GM21360 (cell line): ENCODE measurements around the gene AGBL1.

ENCODE experiments used
- ATAC-seq: cut with Tn5 transposase; IDR thresholded peaks from one replicate; pipeline ENCODE4 v1.9.1; 2021; ENCODE audit warnings: mild to moderate bottlenecking, moderate library complexity; ENCODE audit not compliant: unreplicated experiment

The AGBL1 gene

DNA sequence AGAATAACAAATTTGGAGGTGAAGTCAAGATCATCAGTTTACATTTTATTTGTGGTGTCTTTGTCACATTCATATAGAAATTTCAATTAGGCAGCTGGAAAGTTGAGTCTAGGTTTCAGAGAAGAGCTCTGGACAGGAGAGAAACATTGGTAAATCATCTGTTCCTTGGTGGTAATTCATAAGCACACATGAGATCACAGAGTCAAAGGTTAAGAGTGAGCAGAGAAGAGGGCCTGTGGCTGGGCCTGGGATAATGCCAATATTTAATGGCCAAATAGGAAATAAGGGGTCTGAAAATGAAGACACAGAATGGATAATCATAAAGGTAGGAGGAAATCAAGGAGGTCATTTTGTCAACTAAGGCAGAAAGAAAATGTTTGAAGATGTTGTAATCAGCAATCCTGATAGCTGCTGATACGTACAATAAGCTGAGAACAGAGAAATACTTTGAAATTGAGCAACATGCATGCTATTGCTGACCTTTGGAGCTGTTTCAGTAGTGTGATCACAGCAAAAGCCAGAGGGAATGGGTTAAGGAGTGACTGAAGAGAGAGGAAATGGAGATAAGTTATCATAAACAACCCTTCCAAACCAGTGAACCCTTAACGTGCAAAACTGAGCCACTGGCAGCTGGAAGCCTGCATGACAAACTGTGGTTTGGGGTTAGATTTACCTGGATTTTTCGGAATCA, 692.8 kb downstream of the AGBL1 start:
- no peak for ATAC-seq

DNA sequence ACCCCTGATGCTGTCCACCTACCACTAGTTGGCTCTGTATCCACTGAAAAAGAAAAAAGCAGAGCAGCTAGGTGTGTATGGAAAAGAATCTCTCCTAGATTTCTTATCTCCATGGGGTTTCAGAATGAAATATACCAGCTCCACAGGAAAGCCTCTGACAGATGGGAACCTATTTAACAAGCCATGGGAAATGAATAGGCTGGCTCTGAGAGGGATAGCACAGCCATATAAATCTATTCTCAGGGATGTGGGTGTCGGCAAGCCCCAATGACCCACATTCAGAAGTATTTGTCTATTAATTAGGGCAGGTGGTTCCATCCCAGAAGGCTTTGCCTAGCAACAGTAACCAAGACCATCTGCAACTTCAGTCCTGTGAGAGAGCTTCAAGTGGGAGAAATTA, 694.1 kb downstream of the AGBL1 start:
- no peak for ATAC-seq

DNA sequence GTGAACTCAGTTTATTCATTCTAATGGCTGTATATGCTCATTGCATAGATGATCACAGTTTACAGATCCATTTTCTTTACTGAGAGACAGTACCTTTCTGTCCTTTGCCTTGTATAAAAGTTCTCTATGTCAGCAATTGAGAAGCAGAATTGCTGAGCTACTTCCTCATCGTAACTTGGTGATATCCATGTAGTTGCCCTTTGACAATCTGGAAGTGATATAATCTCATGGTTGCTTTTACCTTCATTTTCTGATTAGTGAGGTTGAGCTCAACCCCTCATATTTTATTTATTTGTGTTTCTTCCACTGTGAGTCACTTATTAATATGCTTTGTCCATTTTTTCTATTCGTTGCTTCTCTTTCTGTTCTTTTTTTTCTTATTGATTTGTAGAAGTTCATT, 696.5 kb downstream of the AGBL1 start:
- ATAC-seq, result no peak

DNA sequence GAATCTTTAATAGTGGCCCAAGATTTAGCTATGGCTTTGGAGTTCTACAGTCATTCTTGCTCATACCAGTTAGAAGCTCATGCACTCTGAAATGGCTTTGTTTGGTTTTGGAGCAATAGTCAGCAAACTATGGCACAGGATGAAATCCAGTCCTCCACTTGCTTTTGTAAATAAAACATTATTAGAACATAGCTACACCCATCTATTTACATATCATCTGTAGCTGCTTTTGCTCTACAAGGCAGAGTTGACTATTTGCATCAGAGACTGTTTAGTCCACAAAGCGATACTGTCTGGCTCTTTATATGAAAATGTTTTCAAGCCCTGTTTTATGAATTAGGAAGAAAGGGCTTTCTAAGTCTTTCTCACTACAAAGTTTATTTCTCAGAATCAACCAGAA, 716.9 kb downstream of the AGBL1 start:
- no peak for ATAC-seq

DNA sequence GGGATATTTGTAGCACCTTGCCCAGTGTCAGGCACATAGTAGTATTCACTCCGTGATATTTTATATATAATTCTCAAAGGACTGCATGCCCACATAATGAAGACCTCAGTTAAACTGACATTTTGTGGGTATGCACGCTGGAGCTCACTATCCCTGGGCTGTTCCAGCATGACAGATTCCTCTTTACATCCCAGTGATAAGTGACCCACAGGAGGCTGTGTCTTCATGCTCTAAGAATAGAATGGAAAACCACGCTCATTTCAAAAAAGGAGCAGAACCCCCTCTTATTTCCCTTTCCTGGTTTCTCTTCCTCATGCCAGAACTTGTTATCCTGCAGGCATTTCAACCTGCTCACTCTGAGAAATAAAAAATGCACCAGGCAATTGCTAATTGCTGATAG, 717.5 kb downstream of the AGBL1 start:
- no peak for ATAC-seq

DNA sequence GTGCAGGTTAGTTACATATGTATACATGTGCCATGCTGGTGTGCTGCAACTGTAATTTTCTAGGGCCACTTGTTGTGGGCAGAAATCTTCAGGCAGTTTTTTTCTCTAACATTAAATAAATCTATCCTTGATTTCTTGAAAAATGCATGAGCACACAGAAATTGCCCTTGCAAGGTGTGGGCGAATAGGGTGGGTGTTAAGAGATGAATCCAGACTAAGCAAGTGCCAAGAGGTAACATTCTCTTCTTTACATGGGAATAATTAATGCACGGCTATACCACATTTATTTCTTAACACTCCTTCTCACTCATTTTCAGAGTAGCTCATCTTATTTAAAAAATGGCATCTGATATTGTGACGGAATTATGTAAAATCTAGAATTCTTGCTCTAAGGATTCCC, 719.6 kb downstream of the AGBL1 start:
- ATAC-seq, result no peak

DNA sequence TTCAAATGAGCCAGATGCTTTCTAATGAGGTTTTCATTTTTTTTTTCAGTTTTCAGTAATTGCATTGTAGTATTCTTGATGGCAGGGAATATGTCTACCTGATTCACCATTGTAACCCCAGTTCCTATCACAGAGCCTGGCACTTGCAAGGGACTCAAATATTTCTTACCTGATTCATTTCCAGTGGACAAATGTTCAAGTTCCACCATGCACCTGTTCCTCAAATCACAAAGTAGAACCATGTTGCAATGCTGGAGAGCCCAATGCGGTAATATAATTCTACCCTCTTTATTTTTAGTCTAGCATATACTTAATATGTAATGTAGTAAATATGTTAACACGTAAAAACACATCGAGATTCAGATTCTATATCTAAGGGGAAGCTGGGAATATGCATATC, 722.6 kb downstream of the AGBL1 start:
- no peak for ATAC-seq

DNA sequence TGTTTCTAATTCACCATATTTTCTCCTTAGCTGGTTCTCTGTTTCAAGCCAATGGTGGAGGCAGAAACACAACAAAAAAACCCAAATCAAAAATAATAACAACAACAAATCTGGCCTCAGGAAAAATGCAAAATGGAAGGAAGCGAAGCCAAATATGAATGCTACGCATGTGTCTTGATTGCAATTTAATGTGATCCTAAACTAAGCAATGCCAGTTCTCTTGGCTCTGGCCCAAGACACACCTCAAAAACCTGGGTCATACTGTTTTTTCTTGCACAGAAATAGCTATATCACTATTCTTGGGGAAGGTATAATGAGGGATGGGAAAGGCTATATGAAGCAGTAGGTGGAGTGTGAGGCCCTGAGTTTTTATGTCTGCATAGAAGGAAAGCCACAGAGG, 724.7 kb downstream of the AGBL1 start:
- ATAC-seq, result no peak

DNA sequence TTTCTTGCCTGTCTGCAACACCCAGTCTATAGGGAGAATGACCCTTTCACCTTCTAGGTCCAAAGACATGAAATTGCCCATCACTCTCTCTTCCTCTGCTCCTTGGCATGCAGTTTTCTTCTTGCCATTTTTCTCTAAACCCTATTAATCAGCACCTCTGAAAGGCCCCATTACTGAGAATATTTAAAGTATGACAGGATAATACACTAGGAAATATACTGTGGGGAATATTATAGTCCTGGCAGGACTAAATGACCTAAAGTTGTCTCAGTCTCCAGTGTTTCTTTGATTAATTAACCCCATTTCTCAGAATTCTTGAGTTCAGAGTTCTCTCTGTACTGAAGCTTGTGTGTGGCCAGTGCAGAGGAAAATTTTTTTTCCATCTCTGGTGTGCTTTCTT, 730.7 kb downstream of the AGBL1 start:
- ATAC-seq, result no peak

DNA sequence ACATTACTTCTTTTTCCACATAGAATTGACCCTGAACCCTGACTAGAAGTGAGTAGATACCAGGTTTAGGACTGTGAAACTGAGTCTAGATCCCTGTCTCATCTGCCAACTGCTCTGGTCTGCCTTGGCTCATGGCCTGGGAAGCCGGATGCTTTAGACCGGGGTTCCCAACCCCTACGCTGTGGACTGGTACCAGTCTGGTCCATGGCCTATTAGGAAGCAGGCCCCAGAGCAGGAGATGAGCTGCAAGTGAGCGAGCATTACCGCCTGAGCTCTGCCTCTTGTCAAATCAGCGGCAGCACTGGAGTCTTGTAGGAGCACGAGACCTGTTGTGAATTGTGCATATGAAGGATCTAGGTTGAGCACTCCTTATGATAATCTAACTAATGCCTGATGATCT, 734.2 kb downstream of the AGBL1 start:
- ATAC-seq, result no peak

DNA sequence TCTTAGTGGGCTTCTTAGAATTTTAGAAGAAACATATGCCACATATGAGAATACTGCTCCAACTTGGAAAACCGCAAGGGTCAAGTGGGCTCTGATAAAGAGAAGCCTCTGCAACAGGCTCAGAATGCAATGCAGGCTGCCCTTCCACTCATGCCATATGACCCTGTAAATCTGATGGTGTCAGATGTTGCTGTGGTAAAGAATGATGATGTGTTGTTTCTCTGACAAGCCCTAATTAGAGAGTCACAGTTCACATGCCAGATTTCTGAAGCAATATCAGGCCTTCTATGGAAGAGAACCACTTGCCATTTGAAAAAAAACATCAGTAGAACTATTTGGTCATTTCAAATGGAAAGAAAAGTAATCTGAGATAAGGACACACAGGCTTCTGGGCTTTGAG, 749.6 kb downstream of the AGBL1 start:
- no peak for ATAC-seq

DNA sequence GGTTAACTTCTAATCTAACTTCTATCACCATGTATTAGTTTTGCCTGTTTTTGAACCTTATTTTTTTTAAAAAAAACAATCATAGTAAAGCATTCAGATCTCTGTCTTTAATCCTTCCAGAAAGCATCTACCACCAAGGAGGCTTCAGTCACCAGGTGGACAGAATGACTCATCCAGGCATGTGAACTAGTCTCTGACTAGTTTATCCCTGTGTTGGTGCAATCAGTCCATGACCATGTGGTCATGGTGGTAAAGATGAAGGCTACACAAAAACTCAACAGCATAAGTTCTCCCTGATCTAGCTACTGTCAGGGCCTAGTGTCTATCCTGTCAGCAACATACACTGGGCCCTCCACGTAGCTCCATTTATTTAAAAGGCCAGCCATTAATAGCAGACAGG, 750.6 kb downstream of the AGBL1 start:
- no peak for ATAC-seq

DNA sequence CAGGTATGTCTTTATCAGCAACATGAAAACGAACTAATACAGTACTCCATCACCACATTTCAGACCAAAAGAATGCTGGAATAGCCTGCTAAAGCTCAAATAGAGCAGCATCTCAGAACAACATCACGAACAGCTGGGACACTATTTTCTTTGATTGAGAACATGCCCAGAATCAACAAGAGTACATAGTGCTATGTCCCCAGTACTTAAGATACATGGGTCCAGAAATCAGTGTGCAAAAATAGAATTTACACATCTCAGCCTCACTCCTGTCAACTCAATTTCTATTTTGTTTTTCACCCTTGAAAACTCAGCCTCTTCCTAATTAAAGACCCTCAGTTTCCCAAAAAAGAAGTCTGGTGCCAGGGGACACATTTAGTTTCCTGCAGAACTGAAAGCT, 753.9 kb downstream of the AGBL1 start:
- no peak for ATAC-seq

DNA sequence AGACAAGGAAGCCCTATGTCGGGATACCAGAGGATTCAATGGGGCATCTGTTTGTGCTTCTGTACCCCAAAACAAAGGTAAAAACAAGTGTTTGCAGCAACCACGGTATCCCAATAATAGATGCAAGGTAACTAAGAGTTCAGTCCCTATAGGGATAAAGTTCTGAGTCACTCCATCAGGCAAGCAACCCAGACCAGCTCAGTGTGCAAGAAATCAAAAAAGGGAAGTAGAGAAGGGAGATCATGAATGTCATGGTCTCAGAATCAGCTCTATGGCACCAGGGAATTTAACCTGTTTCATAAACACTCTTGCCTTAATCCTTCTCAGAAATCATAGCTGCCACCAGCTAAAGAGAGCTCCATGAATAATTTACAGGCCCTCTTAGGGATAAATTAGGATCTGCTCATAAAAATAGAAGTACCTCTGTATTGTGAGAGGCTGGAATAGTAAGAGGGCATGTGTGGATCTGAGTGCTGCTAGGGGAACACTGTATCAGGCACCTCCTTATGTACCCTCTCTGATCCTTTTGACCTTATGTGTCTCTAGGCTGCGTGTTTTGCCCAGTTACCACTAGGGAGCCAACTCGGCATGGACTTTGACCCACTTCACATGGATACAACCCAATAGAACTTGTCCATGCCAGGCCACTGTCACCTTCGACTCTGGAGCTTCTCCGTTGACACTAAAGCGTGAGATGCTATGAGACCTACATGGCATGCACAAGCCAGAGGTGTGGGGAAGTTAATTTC, 754.6 kb downstream of the AGBL1 start:
- no peak for ATAC-seq

DNA sequence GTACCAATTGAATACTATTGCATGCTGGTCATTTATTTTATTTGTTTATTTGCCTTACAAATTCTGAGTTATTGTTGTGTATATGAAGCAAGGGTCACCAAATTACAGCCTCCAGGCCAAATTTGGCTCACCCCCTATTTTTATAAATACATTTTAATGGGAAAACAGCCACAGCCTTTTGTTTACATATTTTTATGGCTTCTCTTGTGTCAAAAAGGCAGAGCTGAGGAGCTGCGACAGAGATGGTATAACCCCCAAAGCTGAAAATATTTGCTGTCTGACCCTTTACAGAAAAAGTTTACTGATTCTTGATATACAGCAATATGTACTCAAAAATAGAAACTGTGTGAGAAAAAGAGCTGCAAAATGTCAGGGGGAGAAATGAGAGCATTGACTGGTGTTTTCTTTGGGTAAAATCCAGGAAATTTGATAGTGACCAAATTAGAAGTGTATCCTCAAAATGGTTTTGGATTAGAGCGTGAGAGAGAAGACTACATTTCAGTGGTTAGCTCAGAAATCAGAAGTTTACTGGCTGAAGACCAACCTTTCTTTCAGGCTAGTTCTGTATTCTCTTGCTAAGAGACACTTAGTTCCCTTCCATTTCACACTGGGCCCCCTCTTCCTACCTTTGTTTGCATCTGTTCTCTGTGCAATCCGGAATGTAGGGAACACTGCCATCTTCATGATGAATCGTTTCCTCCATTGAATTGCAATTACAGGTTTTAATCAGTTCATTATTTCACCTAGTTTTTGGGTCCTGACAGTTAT, 757.8 kb downstream of the AGBL1 start:
- ATAC-seq, result no peak

DNA sequence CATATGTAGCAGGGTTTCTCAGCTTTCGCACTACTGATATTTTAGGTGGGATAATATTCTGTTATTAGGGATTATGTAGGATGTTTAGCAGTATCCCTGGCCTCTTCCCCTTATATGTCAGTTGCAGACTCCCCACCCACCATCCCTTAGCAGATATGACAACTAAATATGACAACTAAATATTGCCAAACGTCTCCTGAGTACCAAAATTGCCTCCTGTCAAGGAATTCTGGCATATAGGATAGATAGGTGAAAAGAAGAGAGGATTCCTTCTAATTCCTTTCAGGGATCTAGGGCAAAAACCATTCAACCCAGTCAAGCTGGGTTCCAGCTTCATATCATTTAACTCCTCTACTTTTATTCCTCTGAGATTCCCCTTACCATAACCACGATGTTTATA, 759.8 kb downstream of the AGBL1 start:
- no peak for ATAC-seq

DNA sequence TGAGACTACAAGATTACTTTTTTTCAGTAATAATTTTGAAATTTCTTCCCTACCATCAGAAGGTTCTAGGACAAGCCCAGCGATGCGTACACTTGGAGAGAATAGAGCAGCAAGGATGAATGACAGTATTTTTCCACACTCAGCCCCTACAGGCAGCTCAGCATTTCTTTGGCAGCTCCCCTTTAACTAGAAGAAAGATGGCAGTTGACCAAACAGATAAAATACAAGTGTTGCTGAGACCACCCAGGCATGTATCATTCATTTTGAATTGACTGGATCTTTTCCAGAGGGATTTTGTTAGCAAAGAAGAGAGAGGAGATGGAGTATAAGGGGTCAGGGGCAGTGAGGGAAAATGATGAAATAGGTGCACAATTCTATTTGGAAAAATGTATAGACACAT, 761.3 kb downstream of the AGBL1 start:
- no peak for ATAC-seq

DNA sequence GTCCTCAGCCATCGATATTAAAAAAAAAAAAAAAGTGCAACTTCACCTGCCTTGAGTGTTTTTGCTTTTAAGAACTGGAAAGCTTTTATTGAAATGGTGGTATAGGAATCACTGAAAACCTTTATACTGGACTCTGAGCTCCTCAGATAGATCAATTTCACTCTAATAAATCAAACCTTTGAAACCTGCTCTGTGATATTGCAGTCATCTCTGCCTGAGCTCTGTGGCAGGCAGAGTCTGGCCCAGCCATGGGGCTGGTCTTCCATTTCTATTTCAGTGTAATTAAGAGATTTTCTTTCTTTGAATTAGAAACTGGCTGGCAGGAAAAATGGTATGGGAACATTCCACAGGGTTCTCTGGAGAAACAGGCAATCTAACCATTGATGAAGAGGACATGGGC, 762.5 kb downstream of the AGBL1 start:
- no peak for ATAC-seq

DNA sequence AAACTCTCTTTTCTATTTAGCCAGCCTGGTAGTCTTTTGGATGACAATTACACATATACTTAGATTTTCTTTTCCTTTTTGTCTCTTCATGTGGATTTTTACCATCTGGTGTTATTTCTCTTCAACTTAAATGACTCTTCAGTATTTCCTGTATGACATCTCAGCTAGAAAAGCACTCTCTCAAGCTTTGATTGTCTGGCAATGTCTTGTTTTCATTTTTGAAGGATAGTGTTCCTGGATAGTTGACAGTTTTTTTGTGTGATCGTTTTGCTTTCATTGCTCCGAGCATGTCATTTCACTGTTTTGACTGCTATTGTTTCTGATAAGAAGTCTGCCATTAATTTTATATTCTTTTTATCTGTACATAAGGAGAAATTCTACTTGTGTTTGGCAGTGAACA, 766.4 kb downstream of the AGBL1 start:
- ATAC-seq, result no peak

DNA sequence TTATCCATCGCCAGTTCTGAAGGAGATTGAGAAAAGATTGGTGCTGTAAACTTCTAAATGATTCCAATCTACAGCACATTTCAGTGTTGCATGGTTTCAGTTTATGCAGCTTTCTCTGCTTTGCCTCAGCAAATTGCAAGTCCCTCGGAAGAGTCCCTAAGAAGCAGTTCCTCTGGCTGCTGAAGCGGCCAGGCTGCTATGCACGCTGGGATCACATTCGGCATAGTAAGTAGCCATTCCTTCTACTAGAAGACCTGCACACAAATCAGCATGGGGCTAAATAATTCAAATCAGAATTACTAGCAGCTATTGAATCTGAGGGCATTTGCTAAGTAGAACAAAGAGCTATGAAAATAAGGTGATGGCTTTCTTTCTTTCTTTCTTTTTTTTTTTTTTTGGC, 769.5 kb downstream of the AGBL1 start:
- no peak for ATAC-seq

DNA sequence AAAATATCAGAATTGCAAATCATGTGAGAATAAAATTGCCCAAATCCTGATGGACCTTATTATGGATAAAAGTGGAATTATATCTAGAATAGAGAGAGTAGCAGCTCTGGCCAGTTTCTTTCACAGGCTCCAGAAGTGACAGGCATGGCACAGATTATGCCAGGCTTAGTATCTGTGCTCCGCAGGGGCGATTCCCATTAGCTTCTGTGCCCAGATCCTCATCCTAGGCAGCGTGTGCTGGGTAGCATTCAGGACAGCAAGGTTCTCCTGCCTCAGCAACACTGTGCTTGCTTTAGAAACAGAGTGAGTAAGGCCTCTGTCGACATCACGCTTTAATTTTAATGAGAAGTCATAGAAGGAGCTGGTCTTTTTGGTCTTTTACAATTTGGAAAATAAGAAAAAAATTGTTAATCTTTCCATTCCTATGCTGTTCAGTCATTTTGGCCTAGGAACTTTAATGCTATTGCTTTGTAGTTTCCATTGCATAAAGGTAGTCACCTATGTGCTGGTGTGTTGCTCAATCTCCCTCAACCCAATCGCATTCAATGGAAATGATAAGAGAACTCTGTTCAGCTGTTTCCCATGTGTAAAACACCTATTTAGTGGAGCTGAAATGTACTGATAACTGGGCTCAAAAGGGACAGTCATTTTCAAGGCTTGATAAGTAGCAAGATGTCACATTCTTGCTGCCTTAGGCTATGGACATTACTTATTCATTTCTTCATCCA, 770.1 kb downstream of the AGBL1 start:
- ATAC-seq, result no peak
